HCT116 (cell line): ENCODE data around the gene CEACAM6. TPM values are rescaled to one million over a fixed set of nuclear protein-coding genes. Genes with fewer than 3 reads are reported as not detected.

Experiments used
- ATAC-seq: fragments of 200-7000 bp; cut with Tn5 transposase; 2 replicates; pipeline ENCODE4 v1.9.1; 2020; ENCODE audit warnings: mild to moderate bottlenecking, moderate library complexity
- BruUV-seq: library from RNA; stranded (reverse); fragments of 400-500 nt; replicated peaks from 2 replicates; lab custom pipeline; 2021; lab: Mats Ljungman, UMichigan
- CTCF ChIA-PET: fragments of 300-600 bp; sonication (Branson Sonifier 250); formaldehyde crosslinking; loops from one replicate; lab custom pipeline; 2021; ENCODE audit warnings: antibody characterized with exemption; lab: Charles Lee
- POLR2A ChIA-PET: fragments of 300-600, 350-600 bp; sonication (Branson Sonifier 250); formaldehyde crosslinking; loops from one replicate; lab custom pipeline; 2021; ENCODE audit warnings: antibody characterized with exemption; lab: Charles Lee
- RAD21 ChIA-PET, 2 experiments: fragments of 300-600 bp; sonication (Branson Sonifier 250); formaldehyde crosslinking; loops; one replicate each; lab custom pipeline; 2023; ENCODE audit warnings: low total read pairs in 2 of 2; ENCODE audit not compliant: uncharacterized antibody in 2 of 2, unreplicated experiment in 2 of 2, low non-redundant PET in 1 of 2; lab: Charles Lee
- DNase-seq: peaks from one replicate; pipeline ENCODE4 v3.0.0-alpha.2; 2010; ENCODE audit warnings: low read depth, low spot score
- H2AFZ ChIP-seq: fragments of 200-600 bp; shearing (Covaris generic), sonication (generic); 2 replicates; pipeline ENCODE4 v1.6.1; 2017; ENCODE audit warnings: low read depth, mixed run types, mixed read lengths, antibody characterized with exemption, low read length; ENCODE audit not compliant: poor library complexity, severe bottlenecking
- H3K27ac ChIP-seq: 2 replicates; pipeline ENCODE4 v1.5.1; 2012; ENCODE audit warnings: low read depth, low read length
- H3K27me3 ChIP-seq: fragments of 200-600 bp; sonication (generic); 2 replicates; pipeline ENCODE4 v1.6.1; 2016; ENCODE audit warnings: mixed run types, low read length, mixed read lengths; ENCODE audit not compliant: insufficient read depth
- H3K36me3 ChIP-seq, 2 experiments: fragments of 200-500 bp in 1 of 2; fragments of 200-600 bp in 1 of 2; sonication (Bioruptor generic) in 1 of 2; sonication (generic) in 1 of 2; 2 replicates each; pipeline versions ENCODE4 v1.5.1 to v1.6.1; 2014 to 2016; ENCODE audit warnings: low read length in 2 of 2, inconsistent platforms in 1 of 2, mixed read lengths in 1 of 2, mixed run types in 1 of 2; ENCODE audit not compliant: insufficient read depth in 2 of 2, control insufficient read depth in 1 of 2
- H3K4me1 ChIP-seq, 2 experiments: fragments of 200-600 bp in 1 of 2; sonication (generic) in 1 of 2; 2 replicates each; pipeline versions ENCODE4 v1.5.1 to v1.6.1; 2012 to 2017; ENCODE audit warnings: low read length in 2 of 2, inconsistent platforms in 1 of 2, mild to moderate bottlenecking in 1 of 2, mixed read lengths in 1 of 2, mixed run types in 1 of 2, moderate library complexity in 1 of 2; ENCODE audit not compliant: insufficient read depth in 2 of 2, control insufficient read depth in 1 of 2
- H3K4me2 ChIP-seq: fragments of 200-600 bp; sonication (generic); 2 replicates; pipeline ENCODE4 v1.6.1; 2017; ENCODE audit warnings: mixed run types, low read length, mixed read lengths
- H3K4me3 ChIP-seq, 2 experiments: fragments of 200-600 bp in 1 of 2; sonication (generic) in 1 of 2; replicated peaks in 1 of 2; 2 replicates each; pipeline ENCODE4 v1.5.1; 2011 to 2016; ENCODE audit warnings: low read length in 2 of 2, control low read depth in 1 of 2, low read depth in 1 of 2, mild to moderate bottlenecking in 1 of 2, mixed read lengths in 1 of 2, mixed run types in 1 of 2
- H3K79me2 ChIP-seq: fragments of 200-600 bp; sonication (generic); 2 replicates; pipeline ENCODE4 v1.6.1; 2017; ENCODE audit warnings: mild to moderate bottlenecking, mixed run types, low read length, moderate library complexity, mixed read lengths; ENCODE audit not compliant: insufficient read depth
- H3K9ac ChIP-seq: fragments of 200-600 bp; sonication (generic); 2 replicates; pipeline ENCODE4 v1.6.1; 2016; ENCODE audit warnings: low read length, mixed read lengths
- H3K9me2 ChIP-seq: fragments of 200-600 bp; sonication (generic), shearing (Covaris generic); 2 replicates; pipeline ENCODE4 v1.6.1; 2017; ENCODE audit warnings: mixed run types, mild to moderate bottlenecking, moderate library complexity; ENCODE audit not compliant: insufficient read depth
- H3K9me3 ChIP-seq, 2 experiments: fragments of 200-500 bp in 1 of 2; fragments of 200-600 bp in 1 of 2; sonication (Bioruptor generic) in 1 of 2; sonication (generic) in 1 of 2; 2 replicates each; pipeline ENCODE4 v1.6.1; 2014 to 2017; ENCODE audit warnings: low read length in 2 of 2, mixed read lengths in 2 of 2, inconsistent platforms in 1 of 2, low read depth in 1 of 2, mild to moderate bottlenecking in 1 of 2, mixed run types in 1 of 2, moderate library complexity in 1 of 2; ENCODE audit not compliant: control insufficient read depth in 1 of 2, insufficient read depth in 1 of 2
- H4K20me1 ChIP-seq: fragments of 200-600 bp; sonication (generic), shearing (Covaris generic); 2 replicates; pipeline ENCODE4 v1.6.1; 2017; ENCODE audit warnings: mixed run types, mild to moderate bottlenecking, moderate library complexity; ENCODE audit not compliant: insufficient read depth
- CBX3 ChIP-seq: IDR thresholded peaks from 2 replicates; pipeline ENCODE4 v1.6.1; 2012; ENCODE audit warnings: low read depth
- EGR1 ChIP-seq: IDR thresholded peaks from 2 replicates; pipeline ENCODE4 v1.6.1; 2012; ENCODE audit warnings: low read depth
- ELF1 ChIP-seq: IDR thresholded peaks from 2 replicates; pipeline ENCODE4 v1.6.1; 2012; ENCODE audit warnings: low read depth, borderline replicate concordance
- EZH2 ChIP-seq: fragments of 200-600 bp; sonication (generic); IDR thresholded peaks from 2 replicates; pipeline ENCODE4 v1.6.1; 2017; ENCODE audit warnings: antibody characterized with exemption, mixed run types
- EZH2phosphoT487 ChIP-seq: fragments of 200-600 bp; IDR thresholded peaks from 2 replicates; pipeline ENCODE4 v1.6.1; 2018; ENCODE audit warnings: antibody characterized with exemption, borderline replicate concordance
- POLR2A ChIP-seq: IDR thresholded peaks from 2 replicates; pipeline ENCODE4 v1.7.0; 2011; ENCODE audit warnings: borderline replicate concordance; ENCODE audit not compliant: insufficient read depth, insufficient read length; ENCODE audit errors: extremely low read depth
- SP1 ChIP-seq: IDR thresholded peaks from 2 replicates; pipeline ENCODE4 v1.6.1; 2012; ENCODE audit warnings: low read depth
- SRF ChIP-seq: IDR thresholded peaks from 2 replicates; pipeline ENCODE4 v1.6.1; 2012; ENCODE audit warnings: low read depth
- ZFX ChIP-seq: fragments of 450-650 bp; IDR thresholded peaks from 2 replicates; pipeline ENCODE4 v1.6.1; 2017
- intact Hi-C: fragments of 100-400 bp; cut with micrococcal nuclease; formaldehyde crosslinking; loops from 2 replicates; pipeline ENCODE4 v1.10.0; 2022
- total RNA-seq: library from RNA; stranded (reverse); gene quantifications from one replicate; pipeline ENCODE4 v1.2.1, GENCODE V29; 2021; ENCODE audit not compliant: unreplicated experiment
- TF ChIP-seq, protein P1 (sequence below): IDR thresholded peaks from 2 replicates; pipeline ENCODE4 v1.6.1; 2011; ENCODE audit warnings: mild to moderate bottlenecking, low read length, moderate library complexity; ENCODE audit not compliant: insufficient replicate concordance; ENCODE audit errors: extremely low read depth
- TF ChIP-seq, protein P2 (sequence below): IDR thresholded peaks from 2 replicates; pipeline ENCODE4 v1.6.1; 2012

Gene CEACAM6
- total RNA-seq, 1 experiment from 2014 or later, result 0.59 TPM

- no peak for ATAC-seq
- Histone ChIP-seq H2AFZ (no peak overlapping the region), H3K27ac (no peak overlapping the region), H4K20me1 (no peaks in the 10 kb centered on the region), H3K79me2 (no peaks in the 10 kb centered on the region), H3K27me3 (peaks cover 8% of the 10 kb centered on the region), H3K4me1 (no peaks in the 10 kb centered on the region), H3K4me3 (no peak overlapping the region), H3K36me3 (no peaks in the 10 kb centered on the region), H3K4me2 (no peak overlapping the region), H3K9me2 (no peaks in the 10 kb centered on the region), H3K9me3 (no peaks in the 10 kb centered on the region), H3K9ac (no peak overlapping the region)
- CTCF ChIA-PET, result interaction anchor here (1.1 to 4.9 kb wide), 2 partner anchors 9 to 49 kb away, joined by 4 to 24 read pairs; no protein-coding TSS in a partner anchor
- DNase-seq, result no peak
- POLR2A ChIA-PET, result no interaction called here
- RAD21 ChIA-PET, result no interaction called here
- intact Hi-C loops, result no loop called here
- TF ChIP-seq SRF (no peak), EZH2phosphoT487 (no peak), ZFX (no peak), POLR2A (no peak), ELF1 (no peak), EZH2 (no peak), SP1 (no peak), EGR1 (no peak), CBX3 (no peak)
- TF ChIP-seq, protein P1, sequence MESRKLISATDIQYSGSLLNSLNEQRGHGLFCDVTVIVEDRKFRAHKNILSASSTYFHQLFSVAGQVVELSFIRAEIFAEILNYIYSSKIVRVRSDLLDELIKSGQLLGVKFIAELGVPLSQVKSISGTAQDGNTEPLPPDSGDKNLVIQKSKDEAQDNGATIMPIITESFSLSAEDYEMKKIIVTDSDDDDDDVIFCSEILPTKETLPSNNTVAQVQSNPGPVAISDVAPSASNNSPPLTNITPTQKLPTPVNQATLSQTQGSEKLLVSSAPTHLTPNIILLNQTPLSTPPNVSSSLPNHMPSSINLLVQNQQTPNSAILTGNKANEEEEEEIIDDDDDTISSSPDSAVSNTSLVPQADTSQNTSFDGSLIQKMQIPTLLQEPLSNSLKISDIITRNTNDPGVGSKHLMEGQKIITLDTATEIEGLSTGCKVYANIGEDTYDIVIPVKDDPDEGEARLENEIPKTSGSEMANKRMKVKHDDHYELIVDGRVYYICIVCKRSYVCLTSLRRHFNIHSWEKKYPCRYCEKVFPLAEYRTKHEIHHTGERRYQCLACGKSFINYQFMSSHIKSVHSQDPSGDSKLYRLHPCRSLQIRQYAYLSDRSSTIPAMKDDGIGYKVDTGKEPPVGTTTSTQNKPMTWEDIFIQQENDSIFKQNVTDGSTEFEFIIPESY, result no peak
- TF ChIP-seq, protein P2, sequence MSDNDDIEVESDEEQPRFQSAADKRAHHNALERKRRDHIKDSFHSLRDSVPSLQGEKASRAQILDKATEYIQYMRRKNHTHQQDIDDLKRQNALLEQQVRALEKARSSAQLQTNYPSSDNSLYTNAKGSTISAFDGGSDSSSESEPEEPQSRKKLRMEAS, result no peak
- BruUV-seq, result no TSS peak
These were observed 46.5 kb downstream of the CEACAM6 start for GRCh38 chr19:41801792-41802211.
